H1 (cell line): ENCODE measurements around the gene TAF8. TPM values are rescaled to one million over a fixed set of nuclear protein-coding genes. Genes with fewer than 3 reads are reported as not detected.

ENCODE experiments used
- CBX8 ChIP-seq: fragments of 300-800, 300-1000 bp; sonication (generic); IDR thresholded peaks from 2 replicates; pipeline ENCODE4 v1.7.1; 2016; ENCODE audit warnings: low read depth, low read length, borderline replicate concordance
- HDAC2 ChIP-seq, 2 experiments: fragments of 300-600 bp in 1 of 2; sonication (generic) in 1 of 2; IDR thresholded peaks; 2 replicates each; pipeline ENCODE4 v1.6.1; 2011 to 2012; ENCODE audit warnings: low read depth in 2 of 2, low read length in 2 of 2, mild to moderate bottlenecking in 2 of 2, moderate library complexity in 2 of 2, borderline replicate concordance in 1 of 2, inconsistent platforms in 1 of 2
- KDM1A ChIP-seq: fragments of 200-600, 300-600 bp; sonication (generic); IDR thresholded peaks from 2 replicates; pipeline ENCODE4 v1.7.1; 2016; ENCODE audit warnings: mild to moderate bottlenecking, low read length, borderline replicate concordance
- polyA plus RNA-seq, 7 experiments: library from polyadenylated mRNA; depleted of rRNA in 3 of 7; stranded (reverse) in 5 of 7; unstranded in 2 of 7; fragments of >200 nt in 5 of 7; fragments of 200-250 nt in 2 of 7; gene quantifications; 1 replicate in 5 of 7; 2 replicates in 1 of 7; 4 replicates in 1 of 7; pipeline versions ENCODE4 v1.2.1 to v1.2.3, GENCODE V29; 2011 to 2013; ENCODE audit warnings: missing spikeins in 2 of 7, mixed read lengths in 2 of 7
- total RNA-seq: library from RNA; stranded (reverse); fragmentation: NEBNext Ultra II Directional; extraction: Animal tissue kit (Norgen Biotek cat#: 25700); gene quantifications from 2 replicates; pipeline ENCODE4 v1.2.1, GENCODE V29; 2021
- TF ChIP-seq, protein P1 (sequence below): fragments of 300-600 bp; sonication (generic); IDR thresholded peaks from 2 replicates; pipeline ENCODE4 v1.7.1; 2012; ENCODE audit warnings: low read length, moderate library complexity, mild to moderate bottlenecking, inconsistent platforms; ENCODE audit not compliant: insufficient replicate concordance
- TF ChIP-seq, protein P2 (sequence below): IDR thresholded peaks from 2 replicates; pipeline ENCODE4 v1.6.1; 2012; ENCODE audit warnings: inconsistent platforms
- TF ChIP-seq, protein P3 (sequence below): IDR thresholded peaks from 2 replicates; pipeline ENCODE4 v1.6.1; 2011; ENCODE audit warnings: low read depth, mild to moderate bottlenecking, low read length; ENCODE audit not compliant: insufficient read depth
- TF ChIP-seq, protein P4 (sequence below): IDR thresholded peaks from 2 replicates; pipeline ENCODE4 v1.6.1; 2012; ENCODE audit warnings: inconsistent platforms
- TF ChIP-seq, protein P5 (sequence below): IDR thresholded peaks from 2 replicates; pipeline ENCODE4 v1.6.1; 2011; ENCODE audit warnings: low read length, improper control_type of control experiment

Gene TAF8
- total and polyA plus RNA-seq, 2 of the 8 experiments (the other 6 are each of a cell fraction or from before 2014, with no cell fraction given) = 32.2 to 34.0 TPM

DNA sequence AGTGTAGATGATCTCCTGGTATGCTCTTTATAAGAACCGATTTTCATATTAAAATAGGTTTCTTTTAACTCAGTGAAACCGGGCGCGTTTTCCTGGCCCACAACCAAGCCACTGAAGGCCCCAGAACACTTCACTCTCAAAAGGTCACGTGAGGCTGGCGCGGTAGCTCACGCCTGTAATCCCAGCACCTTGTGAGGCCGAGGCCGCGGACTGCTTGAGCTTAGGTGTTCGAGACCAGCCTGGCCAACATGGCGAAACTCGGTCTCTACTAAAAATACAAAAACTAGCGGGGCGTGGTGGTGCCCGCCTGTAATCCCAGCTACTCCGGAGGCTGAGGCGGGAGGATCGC, 402 bp upstream of the TAF8 start (continued):
- TF ChIP-seq, protein P1, sequence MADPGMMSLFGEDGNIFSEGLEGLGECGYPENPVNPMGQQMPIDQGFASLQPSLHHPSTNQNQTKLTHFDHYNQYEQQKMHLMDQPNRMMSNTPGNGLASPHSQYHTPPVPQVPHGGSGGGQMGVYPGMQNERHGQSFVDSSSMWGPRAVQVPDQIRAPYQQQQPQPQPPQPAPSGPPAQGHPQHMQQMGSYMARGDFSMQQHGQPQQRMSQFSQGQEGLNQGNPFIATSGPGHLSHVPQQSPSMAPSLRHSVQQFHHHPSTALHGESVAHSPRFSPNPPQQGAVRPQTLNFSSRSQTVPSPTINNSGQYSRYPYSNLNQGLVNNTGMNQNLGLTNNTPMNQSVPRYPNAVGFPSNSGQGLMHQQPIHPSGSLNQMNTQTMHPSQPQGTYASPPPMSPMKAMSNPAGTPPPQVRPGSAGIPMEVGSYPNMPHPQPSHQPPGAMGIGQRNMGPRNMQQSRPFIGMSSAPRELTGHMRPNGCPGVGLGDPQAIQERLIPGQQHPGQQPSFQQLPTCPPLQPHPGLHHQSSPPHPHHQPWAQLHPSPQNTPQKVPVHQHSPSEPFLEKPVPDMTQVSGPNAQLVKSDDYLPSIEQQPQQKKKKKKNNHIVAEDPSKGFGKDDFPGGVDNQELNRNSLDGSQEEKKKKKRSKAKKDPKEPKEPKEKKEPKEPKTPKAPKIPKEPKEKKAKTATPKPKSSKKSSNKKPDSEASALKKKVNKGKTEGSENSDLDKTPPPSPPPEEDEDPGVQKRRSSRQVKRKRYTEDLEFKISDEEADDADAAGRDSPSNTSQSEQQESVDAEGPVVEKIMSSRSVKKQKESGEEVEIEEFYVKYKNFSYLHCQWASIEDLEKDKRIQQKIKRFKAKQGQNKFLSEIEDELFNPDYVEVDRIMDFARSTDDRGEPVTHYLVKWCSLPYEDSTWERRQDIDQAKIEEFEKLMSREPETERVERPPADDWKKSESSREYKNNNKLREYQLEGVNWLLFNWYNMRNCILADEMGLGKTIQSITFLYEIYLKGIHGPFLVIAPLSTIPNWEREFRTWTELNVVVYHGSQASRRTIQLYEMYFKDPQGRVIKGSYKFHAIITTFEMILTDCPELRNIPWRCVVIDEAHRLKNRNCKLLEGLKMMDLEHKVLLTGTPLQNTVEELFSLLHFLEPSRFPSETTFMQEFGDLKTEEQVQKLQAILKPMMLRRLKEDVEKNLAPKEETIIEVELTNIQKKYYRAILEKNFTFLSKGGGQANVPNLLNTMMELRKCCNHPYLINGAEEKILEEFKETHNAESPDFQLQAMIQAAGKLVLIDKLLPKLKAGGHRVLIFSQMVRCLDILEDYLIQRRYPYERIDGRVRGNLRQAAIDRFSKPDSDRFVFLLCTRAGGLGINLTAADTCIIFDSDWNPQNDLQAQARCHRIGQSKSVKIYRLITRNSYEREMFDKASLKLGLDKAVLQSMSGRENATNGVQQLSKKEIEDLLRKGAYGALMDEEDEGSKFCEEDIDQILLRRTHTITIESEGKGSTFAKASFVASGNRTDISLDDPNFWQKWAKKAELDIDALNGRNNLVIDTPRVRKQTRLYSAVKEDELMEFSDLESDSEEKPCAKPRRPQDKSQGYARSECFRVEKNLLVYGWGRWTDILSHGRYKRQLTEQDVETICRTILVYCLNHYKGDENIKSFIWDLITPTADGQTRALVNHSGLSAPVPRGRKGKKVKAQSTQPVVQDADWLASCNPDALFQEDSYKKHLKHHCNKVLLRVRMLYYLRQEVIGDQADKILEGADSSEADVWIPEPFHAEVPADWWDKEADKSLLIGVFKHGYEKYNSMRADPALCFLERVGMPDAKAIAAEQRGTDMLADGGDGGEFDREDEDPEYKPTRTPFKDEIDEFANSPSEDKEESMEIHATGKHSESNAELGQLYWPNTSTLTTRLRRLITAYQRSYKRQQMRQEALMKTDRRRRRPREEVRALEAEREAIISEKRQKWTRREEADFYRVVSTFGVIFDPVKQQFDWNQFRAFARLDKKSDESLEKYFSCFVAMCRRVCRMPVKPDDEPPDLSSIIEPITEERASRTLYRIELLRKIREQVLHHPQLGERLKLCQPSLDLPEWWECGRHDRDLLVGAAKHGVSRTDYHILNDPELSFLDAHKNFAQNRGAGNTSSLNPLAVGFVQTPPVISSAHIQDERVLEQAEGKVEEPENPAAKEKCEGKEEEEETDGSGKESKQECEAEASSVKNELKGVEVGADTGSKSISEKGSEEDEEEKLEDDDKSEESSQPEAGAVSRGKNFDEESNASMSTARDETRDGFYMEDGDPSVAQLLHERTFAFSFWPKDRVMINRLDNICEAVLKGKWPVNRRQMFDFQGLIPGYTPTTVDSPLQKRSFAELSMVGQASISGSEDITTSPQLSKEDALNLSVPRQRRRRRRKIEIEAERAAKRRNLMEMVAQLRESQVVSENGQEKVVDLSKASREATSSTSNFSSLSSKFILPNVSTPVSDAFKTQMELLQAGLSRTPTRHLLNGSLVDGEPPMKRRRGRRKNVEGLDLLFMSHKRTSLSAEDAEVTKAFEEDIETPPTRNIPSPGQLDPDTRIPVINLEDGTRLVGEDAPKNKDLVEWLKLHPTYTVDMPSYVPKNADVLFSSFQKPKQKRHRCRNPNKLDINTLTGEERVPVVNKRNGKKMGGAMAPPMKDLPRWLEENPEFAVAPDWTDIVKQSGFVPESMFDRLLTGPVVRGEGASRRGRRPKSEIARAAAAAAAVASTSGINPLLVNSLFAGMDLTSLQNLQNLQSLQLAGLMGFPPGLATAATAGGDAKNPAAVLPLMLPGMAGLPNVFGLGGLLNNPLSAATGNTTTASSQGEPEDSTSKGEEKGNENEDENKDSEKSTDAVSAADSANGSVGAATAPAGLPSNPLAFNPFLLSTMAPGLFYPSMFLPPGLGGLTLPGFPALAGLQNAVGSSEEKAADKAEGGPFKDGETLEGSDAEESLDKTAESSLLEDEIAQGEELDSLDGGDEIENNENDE = no peak
- TF ChIP-seq, protein P2, sequence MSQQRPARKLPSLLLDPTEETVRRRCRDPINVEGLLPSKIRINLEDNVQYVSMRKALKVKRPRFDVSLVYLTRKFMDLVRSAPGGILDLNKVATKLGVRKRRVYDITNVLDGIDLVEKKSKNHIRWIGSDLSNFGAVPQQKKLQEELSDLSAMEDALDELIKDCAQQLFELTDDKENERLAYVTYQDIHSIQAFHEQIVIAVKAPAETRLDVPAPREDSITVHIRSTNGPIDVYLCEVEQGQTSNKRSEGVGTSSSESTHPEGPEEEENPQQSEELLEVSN = 0 out of 2 replicates have a peak, but pooled peaks have one; percentile 13
- TF ChIP-seq, protein P3, sequence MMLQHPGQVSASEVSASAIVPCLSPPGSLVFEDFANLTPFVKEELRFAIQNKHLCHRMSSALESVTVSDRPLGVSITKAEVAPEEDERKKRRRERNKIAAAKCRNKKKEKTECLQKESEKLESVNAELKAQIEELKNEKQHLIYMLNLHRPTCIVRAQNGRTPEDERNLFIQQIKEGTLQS = peak; percentile 43; the same call in 1 of the 2 replicates
- TF ChIP-seq KDM1A (peak; percentile 64), CBX8 (no peak), HDAC2 (IDR thresholded peaks at IDR 0.05; ENCODE audit: borderline replicate concordance in 1 of 2, low read depth in 2 of 2, low read length in 2 of 2) (no peak)
- TF ChIP-seq, protein P4, sequence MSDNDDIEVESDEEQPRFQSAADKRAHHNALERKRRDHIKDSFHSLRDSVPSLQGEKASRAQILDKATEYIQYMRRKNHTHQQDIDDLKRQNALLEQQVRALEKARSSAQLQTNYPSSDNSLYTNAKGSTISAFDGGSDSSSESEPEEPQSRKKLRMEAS = peak; percentile 18; the same call in 1 of the 2 replicates
- TF ChIP-seq, protein P5, sequence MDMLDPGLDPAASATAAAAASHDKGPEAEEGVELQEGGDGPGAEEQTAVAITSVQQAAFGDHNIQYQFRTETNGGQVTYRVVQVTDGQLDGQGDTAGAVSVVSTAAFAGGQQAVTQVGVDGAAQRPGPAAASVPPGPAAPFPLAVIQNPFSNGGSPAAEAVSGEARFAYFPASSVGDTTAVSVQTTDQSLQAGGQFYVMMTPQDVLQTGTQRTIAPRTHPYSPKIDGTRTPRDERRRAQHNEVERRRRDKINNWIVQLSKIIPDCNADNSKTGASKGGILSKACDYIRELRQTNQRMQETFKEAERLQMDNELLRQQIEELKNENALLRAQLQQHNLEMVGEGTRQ = peak; percentile 35; the same call in 1 of the 2 replicates
